Gastrocnemius medialis (tissue), 4 donors: Measurements from ENCODE around the gene EIF1AD.

Source experiments
- POLR2A ChIP-seq, 2 donors: fragments of 450-650 bp; IDR thresholded peaks; one replicate each; pipeline ENCODE4 v1.6.1; 2017; ENCODE audit warnings: antibody characterized with exemption in 2 of 2, mild to moderate bottlenecking in 2 of 2, moderate library complexity in 2 of 2
- TF ChIP-seq, protein P1 (sequence below), 5 experiments: fragments of 450-650 bp in 3 of 5; fragments of 200-600 bp in 2 of 5; sonication (generic) in 2 of 5; IDR thresholded peaks in 4 of 5; conservative IDR thresholded peaks in 1 of 5; 1 replicate in 4 of 5; 2 replicates in 1 of 5; pipeline ENCODE4 v1.5.1; 2016 to 2019; ENCODE audit warnings: antibody characterized with exemption in 5 of 5, mild to moderate bottlenecking in 3 of 5, moderate library complexity in 3 of 5

DNA sequence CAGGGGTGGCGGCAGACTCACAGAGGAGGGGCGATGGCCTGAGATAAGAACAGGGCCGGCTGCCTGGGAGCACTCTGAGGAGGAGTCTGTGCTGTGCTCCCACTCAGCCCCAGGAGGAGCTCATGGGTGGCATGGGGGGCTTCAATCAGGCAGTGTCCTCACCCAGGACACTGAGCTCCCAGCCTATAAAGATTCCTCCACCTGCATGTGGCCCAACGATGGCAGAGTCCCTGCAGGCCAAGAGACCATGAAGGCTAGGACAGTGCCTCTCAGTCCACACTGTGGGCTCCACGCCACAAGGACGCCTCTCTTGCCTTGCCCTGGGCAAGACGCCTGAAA lies 11.8 kb upstream of the EIF1AD start:
- no peak for TF ChIP-seq POLR2A (IDR thresholded peaks at IDR 0.05)
- TF ChIP-seq, protein P1, sequence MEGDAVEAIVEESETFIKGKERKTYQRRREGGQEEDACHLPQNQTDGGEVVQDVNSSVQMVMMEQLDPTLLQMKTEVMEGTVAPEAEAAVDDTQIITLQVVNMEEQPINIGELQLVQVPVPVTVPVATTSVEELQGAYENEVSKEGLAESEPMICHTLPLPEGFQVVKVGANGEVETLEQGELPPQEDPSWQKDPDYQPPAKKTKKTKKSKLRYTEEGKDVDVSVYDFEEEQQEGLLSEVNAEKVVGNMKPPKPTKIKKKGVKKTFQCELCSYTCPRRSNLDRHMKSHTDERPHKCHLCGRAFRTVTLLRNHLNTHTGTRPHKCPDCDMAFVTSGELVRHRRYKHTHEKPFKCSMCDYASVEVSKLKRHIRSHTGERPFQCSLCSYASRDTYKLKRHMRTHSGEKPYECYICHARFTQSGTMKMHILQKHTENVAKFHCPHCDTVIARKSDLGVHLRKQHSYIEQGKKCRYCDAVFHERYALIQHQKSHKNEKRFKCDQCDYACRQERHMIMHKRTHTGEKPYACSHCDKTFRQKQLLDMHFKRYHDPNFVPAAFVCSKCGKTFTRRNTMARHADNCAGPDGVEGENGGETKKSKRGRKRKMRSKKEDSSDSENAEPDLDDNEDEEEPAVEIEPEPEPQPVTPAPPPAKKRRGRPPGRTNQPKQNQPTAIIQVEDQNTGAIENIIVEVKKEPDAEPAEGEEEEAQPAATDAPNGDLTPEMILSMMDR (IDR thresholded peaks at IDR 0.05 in 4 of 5, conservative IDR thresholded peaks at IDR 0.05 in 1 of 5) = no peak
